ENCODE measurements around the gene SPART. TPM values are rescaled to one million over a fixed set of nuclear protein-coding genes. Genes with fewer than 3 reads are reported as not detected.
A peak's percentile ranks its signal among the peaks of the same experiment; 100 is the strongest.

Gene SPART
- total and polyA plus RNA-seq, 9 of the 15 experiments (the other 6 are each of a cell fraction or from before 2014, with no cell fraction given), result 18.7 to 79.0 (median 41.0) TPM

- TF ChIP-seq TCF7L2 (IDR thresholded peaks at IDR 0.05; ENCODE audit: low read depth, low read length), result no peak
- TF ChIP-seq MCM7 (IDR thresholded peaks at IDR 0.05), result no peak
- TF ChIP-seq ZNF699 (CRISPR knock-in tag; IDR thresholded peaks at IDR 0.05; ENCODE audit: insufficient replicate concordance), result no peak
- peak; percentile 60; the same call in 1 of the 2 replicates for TF ChIP-seq MTA1 (IDR thresholded peaks at IDR 0.05; ENCODE audit: borderline replicate concordance)
- 0 out of 2 replicates have a peak, but pooled peaks have one; percentile 37 for TF ChIP-seq PML (IDR thresholded peaks at IDR 0.05; ENCODE audit: low read length)
- peak; percentile 55 to 58; a peak in 2 of 4 replicates for TF ChIP-seq FOXK2 (conservative IDR thresholded peaks at IDR 0.05 in 1 of 2, IDR thresholded peaks at IDR 0.05 in 1 of 2; ENCODE audit: low read depth in 2 of 2)
- no peak for TF ChIP-seq SETDB1 (IDR thresholded peaks at IDR 0.05; ENCODE audit: low read length)
- TF ChIP-seq NBN (IDR thresholded peaks at IDR 0.05; ENCODE audit: low read depth), result no peak
- TF ChIP-seq ZNF644 (tag; IDR thresholded peaks at IDR 0.05; ENCODE audit: low read depth), result no peak
- peak; percentile 61 for TF ChIP-seq SUPT5H (IDR thresholded peaks at IDR 0.05)
- TF ChIP-seq MAFF (IDR thresholded peaks at IDR 0.05; ENCODE audit: low read length), result peak; percentile 77
- TF ChIP-seq, protein P1, sequence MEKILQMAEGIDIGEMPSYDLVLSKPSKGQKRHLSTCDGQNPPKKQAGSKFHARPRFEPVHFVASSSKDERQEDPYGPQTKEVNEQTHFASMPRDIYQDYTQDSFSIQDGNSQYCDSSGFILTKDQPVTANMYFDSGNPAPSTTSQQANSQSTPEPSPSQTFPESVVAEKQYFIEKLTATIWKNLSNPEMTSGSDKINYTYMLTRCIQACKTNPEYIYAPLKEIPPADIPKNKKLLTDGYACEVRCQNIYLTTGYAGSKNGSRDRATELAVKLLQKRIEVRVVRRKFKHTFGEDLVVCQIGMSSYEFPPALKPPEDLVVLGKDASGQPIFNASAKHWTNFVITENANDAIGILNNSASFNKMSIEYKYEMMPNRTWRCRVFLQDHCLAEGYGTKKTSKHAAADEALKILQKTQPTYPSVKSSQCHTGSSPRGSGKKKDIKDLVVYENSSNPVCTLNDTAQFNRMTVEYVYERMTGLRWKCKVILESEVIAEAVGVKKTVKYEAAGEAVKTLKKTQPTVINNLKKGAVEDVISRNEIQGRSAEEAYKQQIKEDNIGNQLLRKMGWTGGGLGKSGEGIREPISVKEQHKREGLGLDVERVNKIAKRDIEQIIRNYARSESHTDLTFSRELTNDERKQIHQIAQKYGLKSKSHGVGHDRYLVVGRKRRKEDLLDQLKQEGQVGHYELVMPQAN (IDR thresholded peaks at IDR 0.05; ENCODE audit: borderline replicate concordance), result peak; percentile 24; the same call in 1 of the 2 replicates
- TF ChIP-seq CREBBP (IDR thresholded peaks at IDR 0.05; ENCODE audit: low read depth, low read length), result no peak
- TF ChIP-seq CHAMP1 (IDR thresholded peaks at IDR 0.05), result no peak
- no peak for TF ChIP-seq HDAC2 (IDR thresholded peaks at IDR 0.05)
- no peak for TF ChIP-seq ZNF212 (CRISPR knock-in tag; IDR thresholded peaks at IDR 0.05)
- no peak; the same call in 1 of the 2 replicates for TF ChIP-seq ZBTB2 (IDR thresholded peaks at IDR 0.05)
- no peak for TF ChIP-seq NR3C1 (CRISPR knock-in tag; IDR thresholded peaks at IDR 0.05)
- no peak for TF ChIP-seq XRCC5 (IDR thresholded peaks at IDR 0.05; ENCODE audit: low read depth, low read length)
- peak; percentile 49 for TF ChIP-seq TAF9B (IDR thresholded peaks at IDR 0.05; ENCODE audit: partially characterized antibody)
- no peak for TF ChIP-seq MXD1 (CRISPR knock-in tag; IDR thresholded peaks at IDR 0.05; ENCODE audit: borderline replicate concordance, poor library complexity, severe bottlenecking)
- TF ChIP-seq ZNF134 (CRISPR knock-in tag; conservative IDR thresholded peaks at IDR 0.05), result no peak
Measured at GRCh38 chr13:36345438-36346221, 564 bp downstream of the SPART start (continued).

All from K562 (cell line).